Measurements from ENCODE around the gene CDKL4. TPM values are rescaled to one million over a fixed set of nuclear protein-coding genes. Genes with fewer than 3 reads are reported as not detected.

The CDKL4 gene
- total and polyA plus RNA-seq, 2 of the 13 experiments (the other 11 are each of a cell fraction or from before 2014, with no cell fraction given): 0.29 to 0.50 TPM

DNA sequence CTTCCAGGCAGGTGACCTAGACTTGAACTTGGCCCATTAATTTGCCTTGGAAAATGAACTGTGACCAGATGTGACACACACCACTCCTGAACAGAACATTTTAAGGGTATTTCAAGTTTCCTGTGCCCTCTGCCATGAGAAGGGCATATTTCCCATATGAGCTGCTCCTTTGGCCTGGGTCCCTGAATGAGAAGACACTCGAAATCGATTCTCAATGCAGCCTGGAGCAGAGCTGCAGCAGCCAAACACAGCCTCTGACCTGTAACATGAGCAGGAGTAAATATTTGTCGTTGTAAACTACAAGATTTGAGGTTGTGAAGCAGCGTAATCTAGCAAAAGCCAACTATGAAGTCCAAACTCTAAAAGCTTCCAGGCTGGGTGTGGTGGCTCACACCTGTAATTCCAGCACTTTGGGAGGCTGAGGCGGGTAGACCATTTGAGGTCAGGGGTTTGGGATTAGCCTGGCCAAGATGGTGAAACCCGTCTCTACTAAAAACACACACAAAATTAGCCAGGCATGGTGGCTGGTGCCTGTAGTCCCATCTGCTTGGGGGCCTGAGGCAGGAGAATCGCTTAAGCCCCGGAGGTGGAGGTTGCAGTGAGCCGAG, 92.8 kb downstream of the CDKL4 start (continued):
- TF ChIP-seq, protein P1, sequence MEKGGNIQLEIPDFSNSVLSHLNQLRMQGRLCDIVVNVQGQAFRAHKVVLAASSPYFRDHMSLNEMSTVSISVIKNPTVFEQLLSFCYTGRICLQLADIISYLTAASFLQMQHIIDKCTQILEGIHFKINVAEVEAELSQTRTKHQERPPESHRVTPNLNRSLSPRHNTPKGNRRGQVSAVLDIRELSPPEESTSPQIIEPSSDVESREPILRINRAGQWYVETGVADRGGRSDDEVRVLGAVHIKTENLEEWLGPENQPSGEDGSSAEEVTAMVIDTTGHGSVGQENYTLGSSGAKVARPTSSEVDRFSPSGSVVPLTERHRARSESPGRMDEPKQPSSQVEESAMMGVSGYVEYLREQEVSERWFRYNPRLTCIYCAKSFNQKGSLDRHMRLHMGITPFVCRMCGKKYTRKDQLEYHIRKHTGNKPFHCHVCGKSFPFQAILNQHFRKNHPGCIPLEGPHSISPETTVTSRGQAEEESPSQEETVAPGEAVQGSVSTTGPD (CRISPR knock-in tag; IDR thresholded peaks at IDR 0.05): no peak
- TF ChIP-seq, protein P2, sequence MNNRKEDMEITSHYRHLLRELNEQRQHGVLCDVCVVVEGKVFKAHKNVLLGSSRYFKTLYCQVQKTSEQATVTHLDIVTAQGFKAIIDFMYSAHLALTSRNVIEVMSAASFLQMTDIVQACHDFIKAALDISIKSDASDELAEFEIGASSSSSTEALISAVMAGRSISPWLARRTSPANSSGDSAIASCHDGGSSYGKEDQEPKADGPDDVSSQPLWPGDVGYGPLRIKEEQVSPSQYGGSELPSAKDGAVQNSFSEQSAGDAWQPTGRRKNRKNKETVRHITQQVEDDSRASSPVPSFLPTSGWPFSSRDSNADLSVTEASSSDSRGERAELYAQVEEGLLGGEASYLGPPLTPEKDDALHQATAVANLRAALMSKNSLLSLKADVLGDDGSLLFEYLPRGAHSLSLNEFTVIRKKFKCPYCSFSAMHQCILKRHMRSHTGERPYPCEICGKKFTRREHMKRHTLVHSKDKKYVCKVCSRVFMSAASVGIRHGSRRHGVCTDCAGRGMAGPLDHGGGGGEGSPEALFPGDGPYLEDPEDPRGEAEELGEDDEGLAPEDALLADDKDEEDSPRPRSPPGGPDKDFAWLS (CRISPR knock-in tag; IDR thresholded peaks at IDR 0.05; ENCODE audit: borderline replicate concordance): no peak
- no peak for TF ChIP-seq KLF13 (CRISPR knock-in tag; IDR thresholded peaks at IDR 0.05)
- TF ChIP-seq, protein P3, sequence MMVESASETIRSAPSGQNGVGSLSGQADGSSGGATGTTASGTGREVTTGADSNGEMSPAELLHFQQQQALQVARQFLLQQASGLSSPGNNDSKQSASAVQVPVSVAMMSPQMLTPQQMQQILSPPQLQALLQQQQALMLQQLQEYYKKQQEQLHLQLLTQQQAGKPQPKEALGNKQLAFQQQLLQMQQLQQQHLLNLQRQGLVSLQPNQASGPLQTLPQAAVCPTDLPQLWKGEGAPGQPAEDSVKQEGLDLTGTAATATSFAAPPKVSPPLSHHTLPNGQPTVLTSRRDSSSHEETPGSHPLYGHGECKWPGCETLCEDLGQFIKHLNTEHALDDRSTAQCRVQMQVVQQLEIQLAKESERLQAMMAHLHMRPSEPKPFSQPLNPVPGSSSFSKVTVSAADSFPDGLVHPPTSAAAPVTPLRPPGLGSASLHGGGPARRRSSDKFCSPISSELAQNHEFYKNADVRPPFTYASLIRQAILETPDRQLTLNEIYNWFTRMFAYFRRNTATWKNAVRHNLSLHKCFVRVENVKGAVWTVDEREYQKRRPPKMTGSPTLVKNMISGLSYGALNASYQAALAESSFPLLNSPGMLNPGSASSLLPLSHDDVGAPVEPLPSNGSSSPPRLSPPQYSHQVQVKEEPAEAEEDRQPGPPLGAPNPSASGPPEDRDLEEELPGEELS (CRISPR knock-in tag; IDR thresholded peaks at IDR 0.05): peak; percentile 98
- TF ChIP-seq TBL1XR1 (IDR thresholded peaks at IDR 0.05; ENCODE audit: borderline replicate concordance, low read length, partially characterized antibody): peak; percentile 98
- peak; percentile 89 for TF ChIP-seq HHEX (CRISPR knock-in tag; IDR thresholded peaks at IDR 0.05)
- no peak for TF ChIP-seq ZNF253 (CRISPR knock-in tag; IDR thresholded peaks at IDR 0.05; ENCODE audit: borderline replicate concordance)
- no peak for TF ChIP-seq MAFG (CRISPR knock-in tag; IDR thresholded peaks at IDR 0.05)
- TF ChIP-seq, protein P4, sequence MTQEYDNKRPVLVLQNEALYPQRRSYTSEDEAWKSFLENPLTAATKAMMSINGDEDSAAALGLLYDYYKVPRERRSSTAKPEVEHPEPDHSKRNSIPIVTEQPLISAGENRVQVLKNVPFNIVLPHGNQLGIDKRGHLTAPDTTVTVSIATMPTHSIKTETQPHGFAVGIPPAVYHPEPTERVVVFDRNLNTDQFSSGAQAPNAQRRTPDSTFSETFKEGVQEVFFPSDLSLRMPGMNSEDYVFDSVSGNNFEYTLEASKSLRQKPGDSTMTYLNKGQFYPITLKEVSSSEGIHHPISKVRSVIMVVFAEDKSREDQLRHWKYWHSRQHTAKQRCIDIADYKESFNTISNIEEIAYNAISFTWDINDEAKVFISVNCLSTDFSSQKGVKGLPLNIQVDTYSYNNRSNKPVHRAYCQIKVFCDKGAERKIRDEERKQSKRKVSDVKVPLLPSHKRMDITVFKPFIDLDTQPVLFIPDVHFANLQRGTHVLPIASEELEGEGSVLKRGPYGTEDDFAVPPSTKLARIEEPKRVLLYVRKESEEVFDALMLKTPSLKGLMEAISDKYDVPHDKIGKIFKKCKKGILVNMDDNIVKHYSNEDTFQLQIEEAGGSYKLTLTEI (CRISPR knock-in tag; conservative IDR thresholded peaks at IDR 0.05): no peak
- no peak for TF ChIP-seq MTF2 (CRISPR knock-in tag; IDR thresholded peaks at IDR 0.05; ENCODE audit: borderline replicate concordance)
- no peak for TF ChIP-seq NFRKB (IDR thresholded peaks at IDR 0.05)
- no peak for TF ChIP-seq ZNF335 (CRISPR knock-in tag; IDR thresholded peaks at IDR 0.05)
- TF ChIP-seq, protein P5, sequence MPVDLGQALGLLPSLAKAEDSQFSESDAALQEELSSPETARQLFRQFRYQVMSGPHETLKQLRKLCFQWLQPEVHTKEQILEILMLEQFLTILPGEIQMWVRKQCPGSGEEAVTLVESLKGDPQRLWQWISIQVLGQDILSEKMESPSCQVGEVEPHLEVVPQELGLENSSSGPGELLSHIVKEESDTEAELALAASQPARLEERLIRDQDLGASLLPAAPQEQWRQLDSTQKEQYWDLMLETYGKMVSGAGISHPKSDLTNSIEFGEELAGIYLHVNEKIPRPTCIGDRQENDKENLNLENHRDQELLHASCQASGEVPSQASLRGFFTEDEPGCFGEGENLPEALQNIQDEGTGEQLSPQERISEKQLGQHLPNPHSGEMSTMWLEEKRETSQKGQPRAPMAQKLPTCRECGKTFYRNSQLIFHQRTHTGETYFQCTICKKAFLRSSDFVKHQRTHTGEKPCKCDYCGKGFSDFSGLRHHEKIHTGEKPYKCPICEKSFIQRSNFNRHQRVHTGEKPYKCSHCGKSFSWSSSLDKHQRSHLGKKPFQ (CRISPR knock-in tag; IDR thresholded peaks at IDR 0.05; ENCODE audit: insufficient replicate concordance): no peak
- no peak for TF ChIP-seq ZNF678 (CRISPR knock-in tag; IDR thresholded peaks at IDR 0.05)
- TF ChIP-seq, protein P6, sequence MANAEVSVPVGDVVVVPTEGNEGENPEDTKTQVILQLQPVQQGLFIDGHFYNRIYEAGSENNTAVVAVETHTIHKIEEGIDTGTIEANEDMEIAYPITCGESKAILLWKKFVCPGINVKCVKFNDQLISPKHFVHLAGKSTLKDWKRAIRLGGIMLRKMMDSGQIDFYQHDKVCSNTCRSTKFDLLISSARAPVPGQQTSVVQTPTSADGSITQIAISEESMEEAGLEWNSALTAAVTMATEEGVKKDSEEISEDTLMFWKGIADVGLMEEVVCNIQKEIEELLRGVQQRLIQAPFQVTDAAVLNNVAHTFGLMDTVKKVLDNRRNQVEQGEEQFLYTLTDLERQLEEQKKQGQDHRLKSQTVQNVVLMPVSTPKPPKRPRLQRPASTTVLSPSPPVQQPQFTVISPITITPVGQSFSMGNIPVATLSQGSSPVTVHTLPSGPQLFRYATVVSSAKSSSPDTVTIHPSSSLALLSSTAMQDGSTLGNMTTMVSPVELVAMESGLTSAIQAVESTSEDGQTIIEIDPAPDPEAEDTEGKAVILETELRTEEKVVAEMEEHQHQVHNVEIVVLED (CRISPR knock-in tag; IDR thresholded peaks at IDR 0.05; ENCODE audit: borderline replicate concordance): peak; percentile 31; the same call in 1 of the 2 replicates
- TF ChIP-seq, protein P7, sequence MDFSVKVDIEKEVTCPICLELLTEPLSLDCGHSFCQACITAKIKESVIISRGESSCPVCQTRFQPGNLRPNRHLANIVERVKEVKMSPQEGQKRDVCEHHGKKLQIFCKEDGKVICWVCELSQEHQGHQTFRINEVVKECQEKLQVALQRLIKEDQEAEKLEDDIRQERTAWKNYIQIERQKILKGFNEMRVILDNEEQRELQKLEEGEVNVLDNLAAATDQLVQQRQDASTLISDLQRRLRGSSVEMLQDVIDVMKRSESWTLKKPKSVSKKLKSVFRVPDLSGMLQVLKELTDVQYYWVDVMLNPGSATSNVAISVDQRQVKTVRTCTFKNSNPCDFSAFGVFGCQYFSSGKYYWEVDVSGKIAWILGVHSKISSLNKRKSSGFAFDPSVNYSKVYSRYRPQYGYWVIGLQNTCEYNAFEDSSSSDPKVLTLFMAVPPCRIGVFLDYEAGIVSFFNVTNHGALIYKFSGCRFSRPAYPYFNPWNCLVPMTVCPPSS (IDR thresholded peaks at IDR 0.05): no peak

Measured in HepG2 (cell line).